CD4-positive, alpha-beta T cell (primary cell): Measurements from ENCODE around the gene ACACA. TPM values are rescaled to one million over a fixed set of nuclear protein-coding genes. Genes with fewer than 3 reads are reported as not detected.

Source experiments
- ATAC-seq: fragments of 200-7000 bp; cut with Tn5 transposase; one replicate; pipeline ENCODE4 v1.10.0; 2022; ENCODE audit warnings: mild to moderate bottlenecking; ENCODE audit not compliant: poor library complexity
- CTCF ChIA-PET: fragments of 350-600 bp; sonication (Branson Sonifier 250); formaldehyde crosslinking; loops from one replicate; lab custom pipeline; 2021; ENCODE audit warnings: antibody characterized with exemption, inconsistent platforms; lab: Charles Lee
- POLR2A ChIA-PET: fragments of 350-600 bp; sonication (Branson Sonifier 250); formaldehyde crosslinking; loops from one replicate; lab custom pipeline; 2021; ENCODE audit warnings: antibody characterized with exemption, inconsistent platforms; lab: Charles Lee
- DNase-seq, 14 experiments: peaks; one replicate each; pipeline ENCODE4 v3.0.0-alpha.2; 2013 to 2020; ENCODE audit warnings: mixed read lengths in 2 of 14
- H3K27ac ChIP-seq, 2 donors: one replicate each; pipeline versions ENCODE4 v1.5.1 to v1.7.0; 2013; ENCODE audit warnings: low read length in 2 of 2, low read depth in 1 of 2, mild to moderate bottlenecking in 1 of 2
- H3K27me3 ChIP-seq, 2 experiments: 1 replicate in 1 of 2; 2 replicates in 1 of 2; pipeline versions ENCODE4 v1.6.1 to v1.7.0; 2013; ENCODE audit warnings: low read length in 2 of 2, control low read depth in 1 of 2, mild to moderate bottlenecking in 1 of 2, moderate library complexity in 1 of 2; ENCODE audit not compliant: insufficient read depth in 2 of 2, control insufficient read depth in 1 of 2
- H3K36me3 ChIP-seq: one replicate; pipeline ENCODE4 v1.6.1; 2013; ENCODE audit warnings: low read length, control low read depth; ENCODE audit not compliant: insufficient read depth
- H3K4me1 ChIP-seq: one replicate; pipeline ENCODE4 v1.6.1; 2013; ENCODE audit warnings: low read length, control low read depth; ENCODE audit not compliant: insufficient read depth
- H3K4me3 ChIP-seq: one replicate; pipeline ENCODE4 v1.5.1; 2013; ENCODE audit warnings: mild to moderate bottlenecking, low read length, moderate library complexity
- H3K9me3 ChIP-seq, 2 experiments: 1 replicate in 1 of 2; 2 replicates in 1 of 2; pipeline versions ENCODE4 v1.6.1 to v1.7.0; 2013; ENCODE audit warnings: low read length in 2 of 2, mild to moderate bottlenecking in 2 of 2, control low read depth in 1 of 2, moderate library complexity in 1 of 2; ENCODE audit not compliant: control insufficient read depth in 1 of 2, insufficient read depth in 1 of 2
- H3K27ac Mint-ChIP-seq: one replicate; pipeline ENCODE4 v1.8.0; 2020; ENCODE audit warnings: mixed read lengths
- H3K27me3 Mint-ChIP-seq: one replicate; pipeline ENCODE4 v1.8.0; 2021; ENCODE audit warnings: mixed read lengths
- H3K36me3 Mint-ChIP-seq: one replicate; pipeline ENCODE4 v1.8.0; 2021; ENCODE audit warnings: low read depth, mixed read lengths
- H3K4me1 Mint-ChIP-seq: one replicate; pipeline ENCODE4 v1.8.0; 2021; ENCODE audit warnings: low read depth, mixed read lengths
- H3K4me3 Mint-ChIP-seq: one replicate; pipeline ENCODE4 v1.8.0; 2020; ENCODE audit warnings: mild to moderate bottlenecking, mixed read lengths
- H3K9me3 Mint-ChIP-seq: one replicate; pipeline ENCODE4 v1.8.0; 2020; ENCODE audit warnings: mixed read lengths
- CTCF ChIP-seq: fragments of 200-600 bp; IDR thresholded peaks from one replicate; pipeline ENCODE4 v1.8.0; 2022; ENCODE audit warnings: antibody characterized with exemption, mild to moderate bottlenecking
- intact Hi-C, 2 experiments: fragments of 100-400 bp; cut with DNase I in 1 of 2; cut with micrococcal nuclease in 1 of 2; formaldehyde crosslinking; loops; one replicate each; pipeline versions ENCODE4 v1.15.1 to v1.9.0; 2023 to 2025; cut with DNase I, micrococcal nuclease
- total RNA-seq, 174 experiments: library from RNA in 2 of 174; stranded (reverse) in 2 of 174; gene quantifications; one replicate each; pipeline ENCODE4 v1.2.3 and lab custom pipeline; 2021 to 2026

ACACA gene
- total RNA-seq, 2 experiments from 2014 or later: 26.0 to 28.9 TPM

GRCh38 chr17:37168731-37169353 is 237.8 kb downstream of the ACACA start:
- H3K4me1 ChIP-seq: no peaks in the 10 kb centered on the region
- ChIA-PET CTCF (no interaction called here), POLR2A (no interaction called here)
- TF ChIP-seq CTCF: no peak
- Mint-ChIP-seq H3K4me3 (no peak overlapping the region), H3K27ac (no peak overlapping the region), H3K27me3 (no peaks in the 10 kb centered on the region), H3K9me3 (no peaks in the 10 kb centered on the region), H3K4me1 (no peaks in the 10 kb centered on the region), H3K36me3 (no peaks in the 10 kb centered on the region)
- no peak overlapping the region for H3K4me3 ChIP-seq
- no peaks in the 10 kb centered on the region for H3K27me3 ChIP-seq
- H3K27ac ChIP-seq: no peak overlapping the region
- intact Hi-C loops: no loop called here
- DNase-seq (no peak), ATAC-seq (no peak)
- no peaks in the 10 kb centered on the region for H3K9me3 ChIP-seq
- H3K36me3 ChIP-seq: no peaks in the 10 kb centered on the region

- Histone ChIP-seq H3K36me3 (no peaks in the 10 kb centered on the region), H3K27me3 (no peaks in the 10 kb centered on the region), H3K9me3 (no peaks in the 10 kb centered on the region), H3K27ac (no peak overlapping the region), H3K4me1 (no peaks in the 10 kb centered on the region), H3K4me3 (no peak overlapping the region)
- DNase-seq: no peak
- H3K9me3 Mint-ChIP-seq: no peaks in the 10 kb centered on the region
- H3K36me3 Mint-ChIP-seq: peaks cover 5% of the 10 kb centered on the region
- TF ChIP-seq CTCF: no peak
- no peak overlapping the region for H3K4me3 Mint-ChIP-seq
- ChIA-PET CTCF (interaction anchor here (0.7 kb wide), 1 partner anchor 10 kb away, joined by 3 read pairs; no protein-coding TSS in a partner anchor), POLR2A (no interaction called here)
- no peak for ATAC-seq
- intact Hi-C loops: no loop called here
- no peaks in the 10 kb centered on the region for H3K4me1 Mint-ChIP-seq
- H3K27me3 Mint-ChIP-seq: no peaks in the 10 kb centered on the region
- no peak overlapping the region for H3K27ac Mint-ChIP-seq
These were observed 238.9 kb downstream of the ACACA start for GRCh38 chr17:37167756-37168155.

GRCh38 chr17:37164057-37164456 is 242.6 kb downstream of the ACACA start:
- no peak overlapping the region for H3K27ac ChIP-seq
- Mint-ChIP-seq H3K4me3 (no peak overlapping the region), H3K4me1 (no peaks in the 10 kb centered on the region), H3K27me3 (no peaks in the 10 kb centered on the region), H3K27ac (no peak overlapping the region), H3K9me3 (no peaks in the 10 kb centered on the region), H3K36me3 (peaks cover 31% of the 10 kb centered on the region)
- ChIA-PET CTCF (interaction anchor here (0.6 to 0.7 kb wide), 2 partner anchors 9 to 438 kb away, joined by 3 to 4 read pairs; no protein-coding TSS in a partner anchor), POLR2A (no interaction called here)
- intact Hi-C loops: no loop called here
- no peak for ATAC-seq
- TF ChIP-seq CTCF: no peak
- H3K4me1 ChIP-seq: no peaks in the 10 kb centered on the region
- no peaks in the 10 kb centered on the region for H3K27me3 ChIP-seq
- peaks cover 2% of the 10 kb centered on the region for H3K36me3 ChIP-seq
- H3K9me3 ChIP-seq: no peaks in the 10 kb centered on the region
- H3K4me3 ChIP-seq: no peak overlapping the region
- DNase-seq: no peak
